HG03520 (cell line): ENCODE results near the gene ADAP1.
"Not testable (repeated sequence)": the region's sequence is repeated elsewhere in the genome, so short reads cannot be mapped to it uniquely, and the experiment has no call there.

Experiments
- ATAC-seq: cut with Tn5 transposase; IDR thresholded peaks from one replicate; pipeline ENCODE4 v1.9.1; 2021; ENCODE audit warnings: mild to moderate bottlenecking, moderate library complexity; ENCODE audit not compliant: unreplicated experiment

Gene ADAP1, protein sequence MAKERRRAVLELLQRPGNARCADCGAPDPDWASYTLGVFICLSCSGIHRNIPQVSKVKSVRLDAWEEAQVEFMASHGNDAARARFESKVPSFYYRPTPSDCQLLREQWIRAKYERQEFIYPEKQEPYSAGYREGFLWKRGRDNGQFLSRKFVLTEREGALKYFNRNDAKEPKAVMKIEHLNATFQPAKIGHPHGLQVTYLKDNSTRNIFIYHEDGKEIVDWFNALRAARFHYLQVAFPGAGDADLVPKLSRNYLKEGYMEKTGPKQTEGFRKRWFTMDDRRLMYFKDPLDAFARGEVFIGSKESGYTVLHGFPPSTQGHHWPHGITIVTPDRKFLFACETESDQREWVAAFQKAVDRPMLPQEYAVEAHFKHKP

GRCh38 chr7:954330-955238 is at the start of gene ADAP1:
Gene ADAP1 (minus strand): TSS chr7:954680. CDS start chr7:954477, 203 bp downstream.
- peak; percentile 43 for ATAC-seq

DNA sequence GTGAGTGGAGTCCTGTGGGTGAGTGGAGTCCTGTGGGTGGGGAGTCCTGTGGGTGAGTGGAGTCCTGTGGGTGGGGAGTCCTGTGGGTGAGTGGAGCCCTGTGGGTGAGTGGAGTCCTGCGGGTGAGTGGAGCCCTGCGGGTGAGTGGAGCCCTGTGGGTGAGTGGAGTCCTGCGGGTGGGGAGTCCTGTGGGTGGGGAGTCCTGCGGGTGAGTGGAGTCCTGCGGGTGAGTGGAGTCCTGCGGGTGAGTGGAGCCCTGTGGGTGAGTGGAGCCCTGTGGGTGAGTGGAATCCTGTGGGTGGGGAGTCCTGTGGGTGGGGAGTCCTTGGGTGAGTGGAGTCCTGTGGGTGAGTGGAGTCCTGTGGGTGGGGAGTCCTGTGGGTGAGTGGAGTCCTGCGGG is 48.0 kb upstream of the ADAP1 start:
- not testable (repeated sequence) for ATAC-seq

DNA sequence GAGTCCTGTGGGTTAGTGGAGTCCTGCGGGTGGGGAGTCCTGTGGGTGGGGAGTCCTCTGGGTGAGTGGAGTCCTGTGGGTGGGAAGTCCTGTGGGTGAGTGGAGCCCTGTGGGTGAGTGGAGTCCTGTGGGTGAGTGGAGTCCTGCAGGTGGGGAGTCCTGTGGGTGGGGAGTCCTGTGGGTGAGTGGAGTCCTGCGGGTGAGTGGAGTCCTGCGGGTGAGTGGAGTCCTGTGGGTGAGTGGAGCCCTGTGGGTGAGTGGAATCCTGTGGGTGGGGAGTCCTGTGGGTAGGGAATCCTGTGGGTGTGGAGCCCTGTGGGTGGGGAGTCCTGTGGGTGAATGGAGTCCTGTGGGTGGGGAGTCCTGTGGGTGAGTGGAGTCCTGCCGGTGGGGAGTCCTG is 47.5 kb upstream of the ADAP1 start:
- ATAC-seq = not testable (repeated sequence)

- not testable (repeated sequence) for ATAC-seq
Observed at GRCh38 chr7:1001069-1001770, 46.7 kb upstream of the ADAP1 start.

GRCh38 chr7:999941-1000935 is 45.8 kb upstream of the ADAP1 start:
- ATAC-seq = peak; percentile 45

DNA sequence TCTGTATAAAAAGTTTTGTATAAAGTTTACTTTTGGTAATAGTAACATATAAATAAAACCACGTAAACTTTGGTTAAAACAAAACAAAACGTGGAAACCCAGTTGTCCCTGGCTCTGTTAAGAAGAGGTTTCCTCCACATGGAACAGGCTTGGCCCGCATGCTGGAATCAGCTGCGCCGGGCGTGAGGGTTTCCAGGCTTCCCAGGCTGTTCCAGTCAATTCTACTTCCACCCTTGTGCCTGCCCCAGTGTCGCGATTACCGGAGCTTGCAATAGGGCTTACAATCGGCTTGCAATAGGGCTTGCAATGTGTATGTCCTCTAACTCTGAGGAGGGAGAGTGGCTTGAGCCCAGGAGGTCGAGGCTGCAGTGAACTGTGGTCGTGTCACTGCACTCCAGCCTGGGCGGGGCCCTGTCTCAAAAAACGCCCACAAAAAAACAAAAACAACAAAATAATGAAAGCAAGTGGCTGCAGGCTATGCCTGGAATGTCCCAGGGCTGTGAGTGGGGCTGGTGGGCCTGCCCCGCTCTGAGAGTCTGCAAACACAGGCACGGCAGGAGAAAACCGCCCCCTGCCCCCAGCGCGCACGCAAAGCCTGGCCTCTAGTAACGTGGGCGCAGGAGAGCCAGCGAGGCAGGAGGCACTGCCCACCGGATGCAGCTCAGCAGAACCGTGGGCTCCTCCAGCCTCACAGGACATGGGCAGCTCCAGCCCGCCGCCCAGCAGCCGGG is 44.8 kb upstream of the ADAP1 start:
- ATAC-seq = no peak

GRCh38 chr7:997404-998395 is 43.2 kb upstream of the ADAP1 start:
- no peak for ATAC-seq

GRCh38 chr7:996079-996872 is 41.8 kb upstream of the ADAP1 start:
- no peak for ATAC-seq

GRCh38 chr7:995571-995970 is 41.1 kb upstream of the ADAP1 start:
- ATAC-seq = no peak

DNA sequence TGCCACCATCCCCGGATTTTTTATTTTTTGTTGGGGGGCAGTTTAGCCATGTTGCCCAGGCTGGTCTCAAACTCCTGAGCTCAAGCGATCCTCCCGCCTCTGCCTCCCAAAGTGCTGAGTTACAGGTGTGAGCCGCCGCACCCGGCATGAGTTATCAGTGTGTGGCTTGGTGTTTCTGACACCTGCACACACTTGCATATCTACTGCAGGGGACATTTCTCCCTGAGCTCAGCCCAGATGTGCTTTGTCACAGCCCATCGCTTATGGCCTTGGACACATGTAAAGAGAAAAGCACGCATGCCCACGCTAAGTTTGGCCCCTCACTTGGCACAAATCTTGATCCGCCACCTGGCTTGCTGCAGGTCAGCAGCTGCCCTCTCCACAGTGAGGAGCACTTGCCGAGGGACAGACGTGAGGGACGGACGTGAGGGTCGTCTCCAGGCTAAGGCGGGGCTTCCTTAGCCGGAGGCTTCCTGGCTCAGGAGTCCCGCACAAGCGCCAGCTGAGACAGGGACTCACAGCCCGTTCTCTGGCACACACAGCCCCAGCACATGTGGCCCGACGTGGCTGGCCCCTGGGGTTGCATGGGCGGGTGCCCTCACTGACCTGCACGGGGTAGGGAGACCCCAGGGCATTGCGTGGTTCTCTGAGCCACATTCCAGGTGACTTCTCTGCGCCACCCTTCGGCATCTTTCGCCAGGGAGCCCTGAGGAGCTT is 40.3 kb upstream of the ADAP1 start:
- no peak for ATAC-seq

DNA sequence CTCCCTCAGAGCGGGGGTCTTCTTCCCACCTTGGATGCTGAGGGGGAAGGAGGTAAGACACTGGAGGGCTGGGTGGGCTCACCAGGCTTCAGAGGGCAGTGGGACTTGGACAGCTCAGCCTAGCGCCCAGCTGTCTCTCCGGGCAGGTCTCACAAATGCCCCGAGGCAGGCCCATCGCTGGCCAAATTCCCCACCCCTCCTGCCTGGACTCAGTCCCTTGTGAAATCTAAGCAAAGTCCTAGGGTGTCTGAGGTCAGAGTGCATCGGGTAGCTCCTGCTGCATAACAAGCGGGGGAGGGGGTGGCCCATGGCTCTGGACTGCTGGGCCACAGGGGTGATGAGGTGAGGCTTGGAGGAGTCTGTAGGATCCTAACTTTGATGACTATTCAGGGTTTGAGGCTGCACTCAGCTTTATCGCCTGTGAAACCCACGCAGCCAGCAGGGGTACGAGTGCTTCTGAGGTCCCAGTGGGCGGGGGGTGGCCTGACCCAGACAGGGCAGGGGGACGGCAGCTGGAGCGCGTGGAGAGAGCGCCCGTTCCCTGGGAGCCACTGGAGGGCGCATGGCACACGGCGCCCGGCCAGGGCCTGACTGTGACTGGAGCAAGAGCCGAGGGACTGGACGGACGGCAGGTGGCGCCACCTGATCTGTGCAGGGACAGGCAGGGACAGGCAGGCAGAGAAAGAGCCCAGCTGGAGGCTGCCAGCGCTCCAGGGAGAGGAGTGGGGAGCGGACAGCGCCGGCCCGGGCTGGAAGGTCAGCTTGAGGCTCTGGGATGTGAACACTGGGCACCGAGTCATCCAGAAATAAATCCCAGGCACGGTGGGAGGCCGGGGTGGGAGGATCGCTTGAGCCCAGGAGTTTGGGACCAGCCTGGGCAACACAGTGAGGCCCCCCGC is 38.5 kb upstream of the ADAP1 start:
- peak; percentile 86 for ATAC-seq

DNA sequence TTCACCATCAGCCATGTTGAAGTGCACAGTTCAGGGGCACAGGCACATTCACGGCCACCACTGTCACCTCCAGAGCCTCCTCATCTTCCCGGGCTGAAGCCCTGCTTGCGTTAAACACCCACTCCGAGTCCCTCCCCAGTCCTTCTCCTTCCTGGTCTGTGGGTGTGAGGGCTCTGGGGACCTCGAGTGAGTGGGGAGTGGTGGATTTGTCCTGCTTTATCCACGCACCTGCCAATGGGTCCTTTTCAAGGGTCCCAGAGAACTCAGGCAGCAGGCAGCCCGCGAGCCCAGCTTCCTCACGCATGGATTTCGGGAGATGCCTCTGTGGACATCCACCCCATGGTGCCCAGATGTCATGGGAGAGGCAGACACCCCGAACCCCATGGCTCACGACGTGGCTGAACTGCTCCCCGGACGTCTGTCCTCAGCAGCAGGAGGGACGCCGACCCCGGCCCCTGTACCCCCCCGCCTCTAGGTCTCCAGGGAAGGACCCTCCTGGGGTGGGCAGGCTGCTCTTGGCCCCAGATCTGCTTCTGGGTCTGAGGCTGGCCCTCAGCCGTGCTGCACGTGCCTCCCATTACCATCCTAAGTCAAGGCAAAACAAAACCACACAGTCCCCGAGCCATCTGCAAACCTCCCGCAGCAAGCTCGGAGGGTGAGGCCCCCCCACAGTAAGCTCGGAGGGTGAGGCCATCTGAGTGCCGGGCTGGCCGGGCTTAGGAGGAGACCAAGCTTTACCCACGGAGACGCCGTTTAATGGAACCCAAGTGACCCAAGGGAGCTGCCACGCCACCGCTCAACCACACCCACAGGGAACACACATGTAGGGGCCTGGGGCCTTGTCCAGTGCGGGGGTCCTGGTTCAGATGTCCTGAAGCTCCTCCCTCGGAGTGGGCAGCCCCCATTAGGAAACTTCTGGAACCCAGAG is 37.5 kb upstream of the ADAP1 start:
- no peak for ATAC-seq

GRCh38 chr7:990933-991728 is 36.7 kb upstream of the ADAP1 start:
- ATAC-seq = no peak
